Fibroblast of villous mesenchyme (primary cell): ENCODE data around the gene TGFB1. TPM values are rescaled to one million over a fixed set of nuclear protein-coding genes. Genes with fewer than 3 reads are reported as not detected.
"Not testable (repeated sequence)": the region's sequence is repeated elsewhere in the genome, so short reads cannot be mapped to it uniquely, and the experiment has no call there.

Source experiments
- DNase-seq: peaks from one replicate; pipeline ENCODE4 v3.0.0-alpha.2; 2010; ENCODE audit warnings: low read depth
- H3K4me3 ChIP-seq: 2 replicates; pipeline ENCODE4 v1.5.1; 2011; ENCODE audit warnings: low read depth, mild to moderate bottlenecking, low read length
- small RNA-seq: library from RNA; depleted of rRNA; stranded (forward); fragments of <200 nt; gene quantifications from one replicate; pipeline ENCODE3, GENCODE V24; 2012
- total RNA-seq: library from RNA; depleted of rRNA; stranded (reverse); fragments of >200 nt; gene quantifications from 2 replicates; pipeline ENCODE4 v1.2.3, GENCODE V29; 2012
- TF ChIP-seq, protein P1 (sequence below): IDR thresholded peaks from 2 replicates; pipeline ENCODE4 v1.5.1; 2012; ENCODE audit warnings: low read depth, mild to moderate bottlenecking, low read length; ENCODE audit not compliant: insufficient read depth

Gene TGFB1
- total RNA-seq, 1 donor: 7.8 TPM

DNA sequence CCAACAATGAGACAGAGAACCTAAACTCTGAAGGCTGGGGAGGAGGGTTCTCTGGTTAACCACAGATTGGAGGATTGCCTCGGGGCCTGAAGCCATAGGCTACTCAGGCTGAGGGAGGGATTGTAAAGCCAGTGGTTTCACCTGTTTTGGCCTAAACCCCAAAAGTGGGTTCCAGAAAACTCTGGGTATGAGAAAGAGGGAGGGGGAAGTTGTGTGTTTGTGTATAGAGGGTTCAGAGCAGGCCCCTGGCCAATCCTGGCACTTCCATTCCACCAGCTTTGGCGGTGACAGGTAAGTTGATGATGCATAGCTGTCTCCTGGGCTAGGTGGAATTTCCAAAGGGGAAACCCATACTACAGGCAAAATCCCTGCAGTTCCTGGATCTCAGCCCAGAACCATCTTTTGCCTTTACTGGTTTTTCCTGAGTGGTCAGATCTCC lies 57.3 kb downstream of the TGFB1 start:
- TF ChIP-seq, protein P1, sequence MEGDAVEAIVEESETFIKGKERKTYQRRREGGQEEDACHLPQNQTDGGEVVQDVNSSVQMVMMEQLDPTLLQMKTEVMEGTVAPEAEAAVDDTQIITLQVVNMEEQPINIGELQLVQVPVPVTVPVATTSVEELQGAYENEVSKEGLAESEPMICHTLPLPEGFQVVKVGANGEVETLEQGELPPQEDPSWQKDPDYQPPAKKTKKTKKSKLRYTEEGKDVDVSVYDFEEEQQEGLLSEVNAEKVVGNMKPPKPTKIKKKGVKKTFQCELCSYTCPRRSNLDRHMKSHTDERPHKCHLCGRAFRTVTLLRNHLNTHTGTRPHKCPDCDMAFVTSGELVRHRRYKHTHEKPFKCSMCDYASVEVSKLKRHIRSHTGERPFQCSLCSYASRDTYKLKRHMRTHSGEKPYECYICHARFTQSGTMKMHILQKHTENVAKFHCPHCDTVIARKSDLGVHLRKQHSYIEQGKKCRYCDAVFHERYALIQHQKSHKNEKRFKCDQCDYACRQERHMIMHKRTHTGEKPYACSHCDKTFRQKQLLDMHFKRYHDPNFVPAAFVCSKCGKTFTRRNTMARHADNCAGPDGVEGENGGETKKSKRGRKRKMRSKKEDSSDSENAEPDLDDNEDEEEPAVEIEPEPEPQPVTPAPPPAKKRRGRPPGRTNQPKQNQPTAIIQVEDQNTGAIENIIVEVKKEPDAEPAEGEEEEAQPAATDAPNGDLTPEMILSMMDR: no peak
- no peak overlapping the region for H3K4me3 ChIP-seq
- no peak for DNase-seq

DNA sequence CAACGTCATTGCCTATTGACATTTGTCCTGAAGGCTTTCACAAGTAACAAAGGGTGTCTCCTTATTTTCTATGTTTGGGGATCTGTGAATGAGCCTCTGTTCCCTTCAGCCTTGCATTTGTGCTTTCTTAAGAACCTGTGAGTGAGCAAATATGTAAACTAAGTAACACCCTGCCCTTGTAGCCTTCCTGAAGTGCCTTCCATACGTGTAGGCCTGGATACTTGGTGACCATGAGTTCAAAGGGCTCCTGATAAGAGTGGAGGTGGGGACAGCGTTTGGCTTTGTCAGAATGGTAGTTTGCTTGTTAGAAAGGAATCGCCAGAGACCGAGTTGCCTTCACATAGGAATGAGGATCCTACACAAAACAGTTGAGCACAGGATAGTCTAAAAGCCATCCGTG lies 58.2 kb downstream of the TGFB1 start:
- no peak for DNase-seq
- no peak overlapping the region for H3K4me3 ChIP-seq
- TF ChIP-seq, protein P1: no peak

DNA sequence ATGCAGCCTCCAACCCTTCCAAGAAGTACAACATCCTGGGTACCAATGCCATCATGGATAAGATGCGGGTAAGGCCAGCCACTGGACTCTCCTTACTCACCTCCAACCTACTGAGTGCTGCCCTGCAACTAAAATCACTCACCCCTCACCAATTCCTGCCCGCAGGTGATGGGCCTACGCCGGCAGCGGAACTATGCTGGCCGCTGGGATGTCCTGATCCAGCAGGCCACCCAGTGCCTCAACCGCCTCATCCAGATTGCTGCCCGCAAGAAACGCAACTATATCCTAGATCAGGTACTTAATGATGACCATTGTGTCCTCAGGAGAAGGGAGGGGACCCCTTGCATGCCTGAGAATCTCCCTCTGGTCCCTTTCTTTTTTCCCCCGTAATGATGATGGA lies 59.3 kb downstream of the TGFB1 start:
- no peak for DNase-seq
- H3K4me3 ChIP-seq: no peak overlapping the region
- TF ChIP-seq, protein P1: no peak

DNA sequence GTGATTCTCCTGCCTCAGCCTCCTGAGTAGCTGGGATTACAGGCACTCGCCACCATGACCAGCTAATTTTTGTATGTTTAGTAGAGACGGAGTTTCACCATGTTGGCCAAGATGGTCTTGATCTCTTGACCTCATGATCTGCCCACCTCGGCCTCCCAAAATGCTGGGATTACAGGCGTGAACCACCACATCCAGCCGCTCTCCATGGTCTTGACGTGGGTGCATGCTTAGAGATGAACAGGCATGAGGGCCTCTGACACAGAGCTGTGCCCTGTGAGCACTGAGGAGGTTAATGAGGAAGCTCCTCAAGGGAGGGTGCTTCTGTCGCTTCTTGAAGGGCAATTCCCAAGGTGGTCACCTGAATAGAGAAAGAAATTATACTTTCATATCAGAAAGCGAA lies 63.9 kb downstream of the TGFB1 start:
- DNase-seq, H3K4me3 ChIP-seq: not testable (repeated sequence)

DNA sequence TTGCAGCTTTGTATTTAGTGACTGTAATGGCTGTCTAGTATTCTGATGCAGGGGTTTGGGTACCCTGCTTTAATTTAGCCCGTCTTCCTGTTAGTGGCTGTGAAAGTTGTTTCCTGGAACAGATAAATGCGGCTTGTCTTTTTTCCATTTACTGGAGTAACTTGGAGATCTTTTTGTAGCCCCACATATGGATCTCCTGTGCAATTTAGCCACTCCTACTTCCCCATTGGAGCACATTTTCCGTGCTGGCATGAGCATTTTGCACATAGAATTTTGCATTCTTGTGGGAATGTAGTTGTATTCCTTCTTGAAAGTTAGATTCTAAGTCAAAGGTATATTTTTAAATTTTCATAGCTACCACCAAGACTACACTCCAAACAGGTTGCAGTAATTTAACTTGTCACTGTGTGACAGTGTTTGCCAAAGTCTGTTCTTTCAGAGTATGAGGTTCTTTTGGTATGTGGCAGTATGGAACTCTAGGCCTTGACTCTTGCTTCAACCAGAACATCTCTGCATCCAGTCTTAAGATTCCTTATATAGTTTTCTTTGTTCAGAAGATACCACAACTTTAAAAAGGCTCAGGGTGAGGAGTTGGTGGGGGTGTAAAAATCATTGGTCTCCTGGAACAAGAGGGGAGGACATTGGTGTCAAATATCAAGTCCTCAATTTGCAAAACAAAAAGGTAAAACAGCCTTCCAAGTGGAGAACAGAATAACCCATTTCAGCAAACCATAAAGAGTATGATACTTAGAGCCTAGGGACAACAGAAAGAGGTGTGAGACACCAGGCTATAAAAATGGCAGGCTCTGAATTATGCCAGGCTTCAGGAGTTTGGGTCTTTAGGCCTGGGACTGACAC lies 64.8 kb downstream of the TGFB1 start:
- DNase-seq: no peak
- no peak overlapping the region for H3K4me3 ChIP-seq
- TF ChIP-seq, protein P1: no peak

Small RNA genes lying within 50 kb of the gene (small RNA-seq; reads per million reads assigned to genes)
- gene RN7SL34P: not detected

Other genes with a start within 250 kb of the TGFB1 start
- not detected in 2 replicates for gene CYP2F1, start 239.5 kb downstream of the TGFB1 start, total RNA-seq
- 1.6 and 1.7 TPM in 2 replicates for gene CYP2S1, start 160.7 kb downstream of the TGFB1 start, total RNA-seq
- gene AXL, start 134.7 kb downstream of the TGFB1 start, total RNA-seq: 360 and 363 TPM in 2 replicates
- gene HNRNPUL1, start 89.5 kb downstream of the TGFB1 start, total RNA-seq: 123 and 128 TPM in 2 replicates
- gene CCDC97, start 43.8 kb downstream of the TGFB1 start, total RNA-seq: 9.7 and 11.2 TPM in 2 replicates
- 3.5 and 4.5 TPM in 2 replicates for gene B9D2, start 10.2 kb upstream of the TGFB1 start, total RNA-seq
- 2.6 and 5.5 TPM in 2 replicates for gene TMEM91, start 22.6 kb upstream of the TGFB1 start, total RNA-seq
- 12.5 and 15.1 TPM in 2 replicates for gene EXOSC5, start 43.4 kb upstream of the TGFB1 start, total RNA-seq
- gene BCKDHA, start 43.9 kb upstream of the TGFB1 start, total RNA-seq: 21.2 and 24.8 TPM in 2 replicates
- 0.86 and 1.6 TPM in 2 replicates for gene B3GNT8, start 73.5 kb upstream of the TGFB1 start, total RNA-seq
- 39.3 and 43.2 TPM in 2 replicates for gene DMAC2, start 86.0 kb upstream of the TGFB1 start, total RNA-seq
- gene ERICH4, start 89.2 kb upstream of the TGFB1 start, total RNA-seq: not detected in 2 replicates
- gene CEACAM21, start 222.2 kb upstream of the TGFB1 start, total RNA-seq: not detected in 2 replicates